Thyroid gland (tissue), 4 donors: ENCODE results near the gene FOXL3.

ENCODE experiments used
- POLR2A ChIP-seq, 2 donors: fragments of 450-650 bp; IDR thresholded peaks; one replicate each; pipeline ENCODE4 v1.6.1; 2017; ENCODE audit warnings: antibody characterized with exemption in 2 of 2, mild to moderate bottlenecking in 2 of 2, moderate library complexity in 1 of 2
- TF ChIP-seq, protein P1 (sequence below), 6 experiments: fragments of 200-600 bp in 3 of 6; fragments of 450-650 bp in 3 of 6; sonication (generic) in 3 of 6; IDR thresholded peaks; one replicate each; pipeline ENCODE4 v1.5.1; 2016 to 2019; ENCODE audit warnings: antibody characterized with exemption in 6 of 6, mild to moderate bottlenecking in 2 of 6, inconsistent platforms in 1 of 6, moderate library complexity in 1 of 6

- no peak for TF ChIP-seq POLR2A (IDR thresholded peaks at IDR 0.05)
- TF ChIP-seq, protein P1, sequence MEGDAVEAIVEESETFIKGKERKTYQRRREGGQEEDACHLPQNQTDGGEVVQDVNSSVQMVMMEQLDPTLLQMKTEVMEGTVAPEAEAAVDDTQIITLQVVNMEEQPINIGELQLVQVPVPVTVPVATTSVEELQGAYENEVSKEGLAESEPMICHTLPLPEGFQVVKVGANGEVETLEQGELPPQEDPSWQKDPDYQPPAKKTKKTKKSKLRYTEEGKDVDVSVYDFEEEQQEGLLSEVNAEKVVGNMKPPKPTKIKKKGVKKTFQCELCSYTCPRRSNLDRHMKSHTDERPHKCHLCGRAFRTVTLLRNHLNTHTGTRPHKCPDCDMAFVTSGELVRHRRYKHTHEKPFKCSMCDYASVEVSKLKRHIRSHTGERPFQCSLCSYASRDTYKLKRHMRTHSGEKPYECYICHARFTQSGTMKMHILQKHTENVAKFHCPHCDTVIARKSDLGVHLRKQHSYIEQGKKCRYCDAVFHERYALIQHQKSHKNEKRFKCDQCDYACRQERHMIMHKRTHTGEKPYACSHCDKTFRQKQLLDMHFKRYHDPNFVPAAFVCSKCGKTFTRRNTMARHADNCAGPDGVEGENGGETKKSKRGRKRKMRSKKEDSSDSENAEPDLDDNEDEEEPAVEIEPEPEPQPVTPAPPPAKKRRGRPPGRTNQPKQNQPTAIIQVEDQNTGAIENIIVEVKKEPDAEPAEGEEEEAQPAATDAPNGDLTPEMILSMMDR (IDR thresholded peaks at IDR 0.05) = no peak
These were observed 49.0 kb upstream of the FOXL3 start for GRCh38 chr7:240887-241421.
